GM23338 (cell line): ENCODE results near the gene NDUFAF7. TPM values are rescaled to one million over a fixed set of nuclear protein-coding genes. Genes with fewer than 3 reads are reported as not detected.

Source experiments
- ATAC-seq: fragments of 200-7000 bp; cut with Tn5 transposase; 3 replicates; pipeline ENCODE4 v1.9.1; 2020
- DNase-seq: peaks from one replicate; pipeline ENCODE4 v3.0.0-alpha.2; 2015; ENCODE audit warnings: low spot score
- H2AFZ ChIP-seq: fragments of 200-600 bp; sonication (generic); 2 replicates; pipeline ENCODE4 v1.8.0; 2016; ENCODE audit warnings: antibody characterized with exemption, mild to moderate bottlenecking, moderate library complexity
- H3F3A ChIP-seq: fragments of 200-600 bp; sonication (generic); replicated peaks from 2 replicates; pipeline ENCODE4 v1.8.0; 2017; ENCODE audit warnings: antibody characterized with exemption, mixed run types, low read depth
- H3K27ac ChIP-seq: fragments of 200-600 bp; sonication (generic); 2 replicates; pipeline ENCODE4 v1.6.1; 2016; ENCODE audit warnings: low read depth
- H3K27me3 ChIP-seq: fragments of 200-600 bp; sonication (generic); 2 replicates; pipeline ENCODE4 v1.8.0; 2016; ENCODE audit warnings: mild to moderate bottlenecking, mixed run types, moderate library complexity; ENCODE audit not compliant: insufficient read depth
- H3K36me3 ChIP-seq: fragments of 200-600 bp; sonication (generic); 2 replicates; pipeline ENCODE4 v1.8.0; 2016; ENCODE audit warnings: mild to moderate bottlenecking; ENCODE audit not compliant: insufficient read depth
- H3K4me1 ChIP-seq: fragments of 200-600 bp; sonication (generic); 2 replicates; pipeline ENCODE4 v1.8.0; 2016; ENCODE audit warnings: mild to moderate bottlenecking, moderate library complexity; ENCODE audit not compliant: insufficient read depth
- H3K4me2 ChIP-seq: fragments of 200-600 bp; sonication (generic); 2 replicates; pipeline ENCODE4 v1.7.1; 2017; ENCODE audit warnings: mixed run types
- H3K4me3 ChIP-seq: fragments of 200-600 bp; sonication (generic); 2 replicates; pipeline ENCODE4 v1.6.1; 2016; ENCODE audit warnings: mixed run types
- H3K79me2 ChIP-seq: fragments of 200-600 bp; sonication (generic); replicated peaks from 2 replicates; pipeline ENCODE4 v1.8.0; 2017; ENCODE audit warnings: mild to moderate bottlenecking; ENCODE audit not compliant: insufficient read depth
- H3K9me2 ChIP-seq: fragments of 200-600 bp; sonication (generic); 2 replicates; pipeline ENCODE4 v1.8.0; 2017; ENCODE audit not compliant: insufficient read depth
- H4K20me1 ChIP-seq: fragments of 200-600 bp; sonication (generic); replicated peaks from 2 replicates; pipeline ENCODE4 v1.8.0; 2017; ENCODE audit warnings: mild to moderate bottlenecking; ENCODE audit not compliant: insufficient read depth
- H3K27ac Mint-ChIP-seq: 2 replicates; pipeline ENCODE4 v1.8.0; 2020; ENCODE audit warnings: inconsistent platforms, mild to moderate bottlenecking, moderate library complexity, mixed read lengths
- H3K27me3 Mint-ChIP-seq: 3 replicates; pipeline ENCODE4 v1.8.0; 2022; ENCODE audit warnings: low read depth, mild to moderate bottlenecking, moderate library complexity, mixed read lengths, inconsistent platforms; ENCODE audit not compliant: insufficient read depth, poor library complexity
- H3K36me3 Mint-ChIP-seq: 3 replicates; pipeline ENCODE4 v1.8.0; 2021; ENCODE audit warnings: low read depth, mild to moderate bottlenecking, inconsistent platforms, moderate library complexity, mixed read lengths
- H3K4me1 Mint-ChIP-seq: 3 replicates; pipeline ENCODE4 v1.8.0; 2020; ENCODE audit warnings: mild to moderate bottlenecking, inconsistent platforms, mixed read lengths
- H3K4me3 Mint-ChIP-seq: 3 replicates; pipeline ENCODE4 v1.8.0; 2021; ENCODE audit warnings: moderate library complexity, mild to moderate bottlenecking, inconsistent platforms, mixed read lengths
- H3K9me3 Mint-ChIP-seq: 3 replicates; pipeline ENCODE4 v1.8.0; 2020; ENCODE audit warnings: moderate library complexity, mild to moderate bottlenecking, inconsistent platforms, mixed read lengths
- CREB1 ChIP-seq: fragments of 250-450 bp; sonication (Bioruptor Pico); IDR thresholded peaks from 2 replicates; pipeline ENCODE4 v1.5.0; 2020; ENCODE audit warnings: low read depth, mild to moderate bottlenecking, moderate library complexity
- EZH2 ChIP-seq: fragments of 200-600 bp; sonication (generic); IDR thresholded peaks from one replicate; pipeline ENCODE4 v1.8.0; 2017; ENCODE audit warnings: antibody characterized with exemption, mild to moderate bottlenecking, low read depth; ENCODE audit not compliant: unreplicated experiment
- EZH2phosphoT487 ChIP-seq: fragments of 200-600 bp; sonication (generic); IDR thresholded peaks from one replicate; pipeline ENCODE4 v1.8.1; 2018; ENCODE audit warnings: antibody characterized with exemption; ENCODE audit not compliant: unreplicated experiment
- NANOG ChIP-seq: IDR thresholded peaks from 2 replicates; pipeline ENCODE4 v1.6.1; 2016; ENCODE audit warnings: antibody characterized with exemption, borderline replicate concordance
- POLR2AphosphoS5 ChIP-seq: IDR thresholded peaks from 2 replicates; pipeline ENCODE4 v1.6.1; 2016; ENCODE audit warnings: antibody characterized with exemption, low read depth
- STAT1 ChIP-seq: IDR thresholded peaks from one replicate; pipeline ENCODE4 v1.6.1; 2016; ENCODE audit warnings: antibody characterized with exemption; ENCODE audit not compliant: unreplicated experiment
- polyA plus RNA-seq: library from polyadenylated mRNA; unstranded; fragments of >200 nt; fragmentation: Nextera tagmentation; extraction: Ambion mirVana; gene quantifications from 2 replicates; pipeline ENCODE4 v1.2.1, GENCODE V29; 2016
- total RNA-seq: library from RNA; depleted of rRNA; stranded (reverse); fragments of >200 nt; shearing (Covaris generic); gene quantifications from 2 replicates; pipeline ENCODE4 v1.2.3, GENCODE V29; 2014
- TF ChIP-seq, protein P1 (sequence below): IDR thresholded peaks from 2 replicates; pipeline ENCODE4 v1.6.1; 2016; ENCODE audit warnings: antibody characterized with exemption
- TF ChIP-seq, protein P2 (sequence below): IDR thresholded peaks from one replicate; pipeline ENCODE4 v1.6.1; 2018; ENCODE audit warnings: antibody characterized with exemption; ENCODE audit not compliant: unreplicated experiment
- TF ChIP-seq, protein P3 (sequence below): fragments of 250-450 bp; sonication (Bioruptor Pico); IDR thresholded peaks from 2 replicates; pipeline ENCODE4 v1.5.0; 2020; ENCODE audit warnings: mild to moderate bottlenecking, moderate library complexity

NDUFAF7 gene
- total and polyA plus RNA-seq, 2 experiments from 2014 or later = 47.4 to 58.2 TPM

DNA sequence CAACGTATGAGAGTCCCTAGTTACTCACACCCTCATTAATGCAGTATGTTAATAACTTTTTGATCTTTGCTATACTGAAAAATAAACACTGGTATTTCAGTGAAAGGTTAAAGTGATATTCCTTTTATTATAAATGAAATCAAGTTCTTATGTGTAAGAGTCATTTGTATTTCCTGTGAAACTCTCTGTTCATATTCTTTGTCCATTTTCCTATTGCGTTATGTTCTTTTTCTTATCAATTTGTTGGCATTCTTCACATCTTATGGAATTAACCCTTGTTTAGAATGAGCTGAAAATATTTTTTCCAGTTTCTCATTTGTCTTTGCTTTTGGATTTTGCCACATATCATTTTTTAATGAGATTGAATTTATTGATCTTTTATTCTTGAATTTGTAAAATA, 44.8 kb downstream of the NDUFAF7 start:
- Mint-ChIP-seq H3K4me3 (no peak overlapping the region), H3K4me1 (peaks cover 11% of the 10 kb centered on the region; the same call in 2 of the 3 replicates), H3K36me3 (peaks cover 24% of the 10 kb centered on the region), H3K27ac (no peak overlapping the region), H3K27me3 (no peaks in the 10 kb centered on the region), H3K9me3 (no peaks in the 10 kb centered on the region)
- Histone ChIP-seq H3K4me1 (no peaks in the 10 kb centered on the region), H3K4me2 (no peak overlapping the region), H3K27ac (no peak overlapping the region), H3K36me3 (peaks cover 12% of the 10 kb centered on the region; the same call in 1 of the 2 replicates), H2AFZ (no peak overlapping the region), H3K9me2 (no peaks in the 10 kb centered on the region), H4K20me1 (no peaks in the 10 kb centered on the region), H3K27me3 (no peaks in the 10 kb centered on the region), H3F3A (no peaks in the 10 kb centered on the region), H3K4me3 (no peak overlapping the region), H3K79me2 (no peaks in the 10 kb centered on the region)
- TF ChIP-seq NANOG = no peak
- TF ChIP-seq, protein P1, sequence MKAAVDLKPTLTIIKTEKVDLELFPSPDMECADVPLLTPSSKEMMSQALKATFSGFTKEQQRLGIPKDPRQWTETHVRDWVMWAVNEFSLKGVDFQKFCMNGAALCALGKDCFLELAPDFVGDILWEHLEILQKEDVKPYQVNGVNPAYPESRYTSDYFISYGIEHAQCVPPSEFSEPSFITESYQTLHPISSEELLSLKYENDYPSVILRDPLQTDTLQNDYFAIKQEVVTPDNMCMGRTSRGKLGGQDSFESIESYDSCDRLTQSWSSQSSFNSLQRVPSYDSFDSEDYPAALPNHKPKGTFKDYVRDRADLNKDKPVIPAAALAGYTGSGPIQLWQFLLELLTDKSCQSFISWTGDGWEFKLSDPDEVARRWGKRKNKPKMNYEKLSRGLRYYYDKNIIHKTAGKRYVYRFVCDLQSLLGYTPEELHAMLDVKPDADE = no peak
- no peak for TF ChIP-seq POLR2AphosphoS5
- TF ChIP-seq, protein P2, sequence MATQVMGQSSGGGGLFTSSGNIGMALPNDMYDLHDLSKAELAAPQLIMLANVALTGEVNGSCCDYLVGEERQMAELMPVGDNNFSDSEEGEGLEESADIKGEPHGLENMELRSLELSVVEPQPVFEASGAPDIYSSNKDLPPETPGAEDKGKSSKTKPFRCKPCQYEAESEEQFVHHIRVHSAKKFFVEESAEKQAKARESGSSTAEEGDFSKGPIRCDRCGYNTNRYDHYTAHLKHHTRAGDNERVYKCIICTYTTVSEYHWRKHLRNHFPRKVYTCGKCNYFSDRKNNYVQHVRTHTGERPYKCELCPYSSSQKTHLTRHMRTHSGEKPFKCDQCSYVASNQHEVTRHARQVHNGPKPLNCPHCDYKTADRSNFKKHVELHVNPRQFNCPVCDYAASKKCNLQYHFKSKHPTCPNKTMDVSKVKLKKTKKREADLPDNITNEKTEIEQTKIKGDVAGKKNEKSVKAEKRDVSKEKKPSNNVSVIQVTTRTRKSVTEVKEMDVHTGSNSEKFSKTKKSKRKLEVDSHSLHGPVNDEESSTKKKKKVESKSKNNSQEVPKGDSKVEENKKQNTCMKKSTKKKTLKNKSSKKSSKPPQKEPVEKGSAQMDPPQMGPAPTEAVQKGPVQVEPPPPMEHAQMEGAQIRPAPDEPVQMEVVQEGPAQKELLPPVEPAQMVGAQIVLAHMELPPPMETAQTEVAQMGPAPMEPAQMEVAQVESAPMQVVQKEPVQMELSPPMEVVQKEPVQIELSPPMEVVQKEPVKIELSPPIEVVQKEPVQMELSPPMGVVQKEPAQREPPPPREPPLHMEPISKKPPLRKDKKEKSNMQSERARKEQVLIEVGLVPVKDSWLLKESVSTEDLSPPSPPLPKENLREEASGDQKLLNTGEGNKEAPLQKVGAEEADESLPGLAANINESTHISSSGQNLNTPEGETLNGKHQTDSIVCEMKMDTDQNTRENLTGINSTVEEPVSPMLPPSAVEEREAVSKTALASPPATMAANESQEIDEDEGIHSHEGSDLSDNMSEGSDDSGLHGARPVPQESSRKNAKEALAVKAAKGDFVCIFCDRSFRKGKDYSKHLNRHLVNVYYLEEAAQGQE = no peak
- no peak for TF ChIP-seq CREB1 (CRISPR knock-in tag)
- no peak for TF ChIP-seq EZH2phosphoT487
- TF ChIP-seq, protein P3, sequence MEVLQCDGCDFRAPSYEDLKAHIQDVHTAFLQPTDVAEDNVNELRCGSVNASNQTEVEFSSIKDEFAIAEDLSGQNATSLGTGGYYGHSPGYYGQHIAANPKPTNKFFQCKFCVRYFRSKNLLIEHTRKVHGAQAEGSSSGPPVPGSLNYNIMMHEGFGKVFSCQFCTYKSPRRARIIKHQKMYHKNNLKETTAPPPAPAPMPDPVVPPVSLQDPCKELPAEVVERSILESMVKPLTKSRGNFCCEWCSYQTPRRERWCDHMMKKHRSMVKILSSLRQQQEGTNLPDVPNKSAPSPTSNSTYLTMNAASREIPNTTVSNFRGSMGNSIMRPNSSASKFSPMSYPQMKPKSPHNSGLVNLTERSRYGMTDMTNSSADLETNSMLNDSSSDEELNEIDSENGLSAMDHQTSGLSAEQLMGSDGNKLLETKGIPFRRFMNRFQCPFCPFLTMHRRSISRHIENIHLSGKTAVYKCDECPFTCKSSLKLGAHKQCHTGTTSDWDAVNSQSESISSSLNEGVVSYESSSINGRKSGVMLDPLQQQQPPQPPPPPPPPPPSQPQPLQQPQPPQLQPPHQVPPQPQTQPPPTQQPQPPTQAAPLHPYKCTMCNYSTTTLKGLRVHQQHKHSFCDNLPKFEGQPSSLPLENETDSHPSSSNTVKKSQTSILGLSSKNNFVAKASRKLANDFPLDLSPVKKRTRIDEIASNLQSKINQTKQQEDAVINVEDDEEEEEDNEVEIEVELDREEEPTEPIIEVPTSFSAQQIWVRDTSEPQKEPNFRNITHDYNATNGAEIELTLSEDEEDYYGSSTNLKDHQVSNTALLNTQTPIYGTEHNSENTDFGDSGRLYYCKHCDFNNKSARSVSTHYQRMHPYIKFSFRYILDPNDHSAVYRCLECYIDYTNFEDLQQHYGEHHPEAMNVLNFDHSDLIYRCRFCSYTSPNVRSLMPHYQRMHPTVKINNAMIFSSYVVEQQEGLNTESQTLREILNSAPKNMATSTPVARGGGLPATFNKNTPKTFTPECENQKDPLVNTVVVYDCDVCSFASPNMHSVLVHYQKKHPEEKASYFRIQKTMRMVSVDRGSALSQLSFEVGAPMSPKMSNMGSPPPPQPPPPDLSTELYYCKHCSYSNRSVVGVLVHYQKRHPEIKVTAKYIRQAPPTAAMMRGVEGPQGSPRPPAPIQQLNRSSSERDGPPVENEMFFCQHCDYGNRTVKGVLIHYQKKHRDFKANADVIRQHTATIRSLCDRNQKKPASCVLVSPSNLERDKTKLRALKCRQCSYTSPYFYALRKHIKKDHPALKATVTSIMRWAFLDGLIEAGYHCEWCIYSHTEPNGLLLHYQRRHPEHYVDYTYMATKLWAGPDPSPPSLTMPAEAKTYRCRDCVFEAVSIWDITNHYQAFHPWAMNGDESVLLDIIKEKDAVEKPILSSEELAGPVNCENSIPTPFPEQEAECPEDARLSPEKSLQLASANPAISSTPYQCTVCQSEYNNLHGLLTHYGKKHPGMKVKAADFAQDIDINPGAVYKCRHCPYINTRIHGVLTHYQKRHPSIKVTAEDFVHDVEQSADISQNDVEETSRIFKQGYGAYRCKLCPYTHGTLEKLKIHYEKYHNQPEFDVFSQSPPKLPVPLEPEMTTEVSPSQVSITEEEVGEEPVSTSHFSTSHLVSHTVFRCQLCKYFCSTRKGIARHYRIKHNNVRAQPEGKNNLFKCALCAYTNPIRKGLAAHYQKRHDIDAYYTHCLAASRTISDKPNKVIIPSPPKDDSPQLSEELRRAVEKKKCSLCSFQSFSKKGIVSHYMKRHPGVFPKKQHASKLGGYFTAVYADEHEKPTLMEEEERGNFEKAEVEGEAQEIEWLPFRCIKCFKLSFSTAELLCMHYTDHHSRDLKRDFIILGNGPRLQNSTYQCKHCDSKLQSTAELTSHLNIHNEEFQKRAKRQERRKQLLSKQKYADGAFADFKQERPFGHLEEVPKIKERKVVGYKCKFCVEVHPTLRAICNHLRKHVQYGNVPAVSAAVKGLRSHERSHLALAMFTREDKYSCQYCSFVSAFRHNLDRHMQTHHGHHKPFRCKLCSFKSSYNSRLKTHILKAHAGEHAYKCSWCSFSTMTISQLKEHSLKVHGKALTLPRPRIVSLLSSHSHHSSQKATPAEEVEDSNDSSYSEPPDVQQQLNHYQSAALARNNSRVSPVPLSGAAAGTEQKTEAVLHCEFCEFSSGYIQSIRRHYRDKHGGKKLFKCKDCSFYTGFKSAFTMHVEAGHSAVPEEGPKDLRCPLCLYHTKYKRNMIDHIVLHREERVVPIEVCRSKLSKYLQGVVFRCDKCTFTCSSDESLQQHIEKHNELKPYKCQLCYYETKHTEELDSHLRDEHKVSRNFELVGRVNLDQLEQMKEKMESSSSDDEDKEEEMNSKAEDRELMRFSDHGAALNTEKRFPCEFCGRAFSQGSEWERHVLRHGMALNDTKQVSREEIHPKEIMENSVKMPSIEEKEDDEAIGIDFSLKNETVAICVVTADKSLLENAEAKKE (CRISPR knock-in tag) = no peak
- no peak for TF ChIP-seq STAT1
- no peak for TF ChIP-seq EZH2
- ATAC-seq = no peak
- DNase-seq = no peak
